ENCODE results near the gene OBI1.

GRCh38 chr13:78598116-78598781 lies 60.7 kb downstream of the OBI1 start:
- TF ChIP-seq CTCF (IDR thresholded peaks at IDR 0.05) = no peak
- no peak for TF ChIP-seq POLR2A (IDR thresholded peaks at IDR 0.05)
